Mesothelial cell of epicardium (in vitro differentiated cells): Measurements from ENCODE around the gene DNAJB6. TPM values are rescaled to one million over a fixed set of nuclear protein-coding genes. Genes with fewer than 3 reads are reported as not detected.

Source experiments
- DNase-seq, 2 experiments: peaks; one replicate each; pipeline ENCODE4 v3.0.0; 2021; ENCODE audit warnings: low spot score in 2 of 2; ENCODE audit not compliant: unreplicated experiment in 2 of 2
- H3K27ac Mint-ChIP-seq: 2 replicates; pipeline ENCODE4 v1.8.0; 2021; ENCODE audit warnings: mixed read lengths
- H3K27me3 Mint-ChIP-seq: 2 replicates; pipeline ENCODE4 v1.8.0; 2021; ENCODE audit warnings: low read depth, mixed read lengths
- H3K36me3 Mint-ChIP-seq: 2 replicates; pipeline ENCODE4 v1.8.0; 2021; ENCODE audit warnings: mixed read lengths
- H3K4me1 Mint-ChIP-seq: 2 replicates; pipeline ENCODE4 v1.8.0; 2021; ENCODE audit warnings: mixed read lengths
- H3K4me3 Mint-ChIP-seq: 2 replicates; pipeline ENCODE4 v1.8.0; 2021; ENCODE audit warnings: mild to moderate bottlenecking, moderate library complexity, mixed read lengths
- H3K9me3 Mint-ChIP-seq: 2 replicates; pipeline ENCODE4 v1.8.0; 2021; ENCODE audit warnings: mixed read lengths
- CTCF ChIP-seq: fragments of 200-600 bp; sonication (generic); IDR thresholded peaks from one replicate; pipeline ENCODE4 v1.5.0; 2021; ENCODE audit warnings: antibody characterized with exemption; ENCODE audit not compliant: unreplicated experiment
- total RNA-seq: library from RNA; stranded (reverse); gene quantifications from 3 replicates; pipeline ENCODE4 v1.2.1, GENCODE V29; 2021

DNAJB6 gene
- total RNA-seq, 1 donor from 2014 or later: 115 TPM

GRCh38 chr7:157430721-157431120 is 93.9 kb downstream of the DNAJB6 start:
- no peak overlapping the region for H3K4me3 Mint-ChIP-seq
- H3K27me3 Mint-ChIP-seq: peaks cover 6% of the 10 kb centered on the region
- no peak for TF ChIP-seq CTCF
- H3K4me1 Mint-ChIP-seq: peaks cover 15% of the 10 kb centered on the region
- H3K27ac Mint-ChIP-seq: no peak overlapping the region
- no peaks in the 10 kb centered on the region for H3K36me3 Mint-ChIP-seq
- DNase-seq: no peak
- H3K9me3 Mint-ChIP-seq: no peaks in the 10 kb centered on the region

- Mint-ChIP-seq H3K36me3 (no peaks in the 10 kb centered on the region), H3K27me3 (peaks cover 6% of the 10 kb centered on the region), H3K27ac (no peak overlapping the region), H3K9me3 (no peaks in the 10 kb centered on the region), H3K4me1 (peaks cover 15% of the 10 kb centered on the region), H3K4me3 (no peak overlapping the region)
- no peak for TF ChIP-seq CTCF
- no peak for DNase-seq
Measured at GRCh38 chr7:157431173-157431950, 94.6 kb downstream of the DNAJB6 start.

- DNase-seq: no peak
- Mint-ChIP-seq H3K27me3 (peaks cover 9% of the 10 kb centered on the region), H3K36me3 (no peaks in the 10 kb centered on the region), H3K4me3 (peak overlapping the region; percentile 67), H3K4me1 (peaks cover 15% of the 10 kb centered on the region), H3K9me3 (no peaks in the 10 kb centered on the region), H3K27ac (peak overlapping the region; percentile 28)
- TF ChIP-seq CTCF: no peak
Measured at GRCh38 chr7:157431951-157432540, 95.2 kb downstream of the DNAJB6 start.

GRCh38 chr7:157432541-157432956 is 95.7 kb downstream of the DNAJB6 start:
- TF ChIP-seq CTCF: no peak
- peak in 1 of 2 experiments; percentile 65 for DNase-seq
- peak overlapping the region; percentile 41 for H3K27ac Mint-ChIP-seq
- peak overlapping the region; percentile 67 for H3K4me3 Mint-ChIP-seq
- no peaks in the 10 kb centered on the region for H3K9me3 Mint-ChIP-seq
- H3K4me1 Mint-ChIP-seq: peaks cover 15% of the 10 kb centered on the region
- peaks cover 9% of the 10 kb centered on the region for H3K27me3 Mint-ChIP-seq
- H3K36me3 Mint-ChIP-seq: no peaks in the 10 kb centered on the region

GRCh38 chr7:157432957-157433576 is 96.3 kb downstream of the DNAJB6 start:
- Mint-ChIP-seq H3K4me3 (peak overlapping the region; percentile 67), H3K9me3 (no peaks in the 10 kb centered on the region), H3K4me1 (peaks cover 15% of the 10 kb centered on the region), H3K27ac (peak overlapping the region; percentile 41), H3K36me3 (no peaks in the 10 kb centered on the region), H3K27me3 (peaks cover 9% of the 10 kb centered on the region)
- DNase-seq: peak in 1 of 2 experiments; percentile 64
- peak; percentile 83 for TF ChIP-seq CTCF
